ENCODE data around the gene MOB2. TPM values are rescaled to one million over a fixed set of nuclear protein-coding genes. Genes with fewer than 3 reads are reported as not detected.

MOB2 gene
- total RNA-seq, 1 donor from 2014 or later = 19.3 TPM

GRCh38 chr11:1504581-1505290, 18.2 kb upstream of the MOB2 start:
- Mint-ChIP-seq H3K36me3 (ENCODE audit: low read depth) (no peaks in the 10 kb centered on the region), H3K4me1 (peaks cover 12% of the 10 kb centered on the region), H3K9me3 (no peaks in the 10 kb centered on the region), H3K4me3 (no peak overlapping the region), H3K27me3 (ENCODE audit: low read depth) (no peaks in the 10 kb centered on the region), H3K27ac (ENCODE audit: unreplicated experiment) (no peak overlapping the region)
- no peak for DNase-seq (ENCODE audit: low read depth, low spot score)
- TF ChIP-seq CTCF (conservative IDR thresholded peaks at IDR 0.05) = no peak

- TF ChIP-seq CTCF (conservative IDR thresholded peaks at IDR 0.05) = no peak
- DNase-seq (ENCODE audit: low read depth, low spot score) = no peak
- no peaks in the 10 kb centered on the region for H3K27me3 Mint-ChIP-seq (ENCODE audit: low read depth)
- no peaks in the 10 kb centered on the region for H3K36me3 Mint-ChIP-seq (ENCODE audit: low read depth)
- H3K4me3 Mint-ChIP-seq = no peak overlapping the region
- no peaks in the 10 kb centered on the region for H3K9me3 Mint-ChIP-seq
- H3K27ac Mint-ChIP-seq (ENCODE audit: unreplicated experiment) = no peak overlapping the region
- H3K4me1 Mint-ChIP-seq = peaks cover 6% of the 10 kb centered on the region
These were observed 17.6 kb upstream of the MOB2 start for GRCh38 chr11:1504138-1504537.

GRCh38 chr11:1503708-1504104, 17.1 kb upstream of the MOB2 start:
- no peak for TF ChIP-seq CTCF (conservative IDR thresholded peaks at IDR 0.05)
- H3K4me3 Mint-ChIP-seq = no peak overlapping the region
- H3K27ac Mint-ChIP-seq (ENCODE audit: unreplicated experiment) = no peak overlapping the region
- H3K4me1 Mint-ChIP-seq = peaks cover 6% of the 10 kb centered on the region
- H3K36me3 Mint-ChIP-seq (ENCODE audit: low read depth) = peaks cover 4% of the 10 kb centered on the region
- no peaks in the 10 kb centered on the region for H3K9me3 Mint-ChIP-seq
- no peak for DNase-seq (ENCODE audit: low read depth, low spot score)
- no peaks in the 10 kb centered on the region for H3K27me3 Mint-ChIP-seq (ENCODE audit: low read depth)

GRCh38 chr11:1502954-1503707, 16.6 kb upstream of the MOB2 start:
- no peak for TF ChIP-seq CTCF (conservative IDR thresholded peaks at IDR 0.05)
- Mint-ChIP-seq H3K36me3 (ENCODE audit: low read depth) (peaks cover 4% of the 10 kb centered on the region), H3K9me3 (no peaks in the 10 kb centered on the region), H3K27ac (ENCODE audit: unreplicated experiment) (peak overlapping the region; percentile 45), H3K4me3 (no peak overlapping the region), H3K27me3 (ENCODE audit: low read depth) (no peaks in the 10 kb centered on the region), H3K4me1 (peaks cover 6% of the 10 kb centered on the region)
- no peak for DNase-seq (ENCODE audit: low read depth, low spot score)

GRCh38 chr11:1502168-1502953, 15.8 kb upstream of the MOB2 start:
- Mint-ChIP-seq H3K4me3 (no peak overlapping the region), H3K36me3 (ENCODE audit: low read depth) (peaks cover 4% of the 10 kb centered on the region), H3K27ac (ENCODE audit: unreplicated experiment) (peak overlapping the region; percentile 43), H3K27me3 (ENCODE audit: low read depth) (no peaks in the 10 kb centered on the region), H3K9me3 (no peaks in the 10 kb centered on the region), H3K4me1 (peaks cover 2% of the 10 kb centered on the region)
- no peak for TF ChIP-seq CTCF (conservative IDR thresholded peaks at IDR 0.05)
- DNase-seq (ENCODE audit: low read depth, low spot score) = no peak

Data from neural crest cell (in vitro differentiated cells).